Endodermal cell (in vitro differentiated cells): ENCODE measurements around the gene ZNF793. TPM values are rescaled to one million over a fixed set of nuclear protein-coding genes. Genes with fewer than 3 reads are reported as not detected.

Source experiments
- DNase-seq: peaks from one replicate; pipeline ENCODE4 v3.0.0-alpha.2; 2017
- H3K27ac ChIP-seq: 2 replicates; pipeline ENCODE4 v1.5.1; 2013; ENCODE audit warnings: mild to moderate bottlenecking, low read depth, low read length, moderate library complexity
- H3K27me3 ChIP-seq: 2 replicates; pipeline ENCODE4 v1.6.1; 2013; ENCODE audit warnings: mild to moderate bottlenecking, low read length, moderate library complexity; ENCODE audit not compliant: insufficient read depth, control insufficient read depth, poor library complexity, severe bottlenecking
- H3K36me3 ChIP-seq: 2 replicates; pipeline ENCODE4 v1.7.0; 2013; ENCODE audit warnings: mild to moderate bottlenecking, low read length, moderate library complexity; ENCODE audit not compliant: control insufficient read depth, insufficient read depth
- H3K4me1 ChIP-seq: one replicate; pipeline ENCODE4 v1.7.0; 2013; ENCODE audit warnings: low read length; ENCODE audit not compliant: control insufficient read depth, insufficient read depth
- H3K4me3 ChIP-seq: 2 replicates; pipeline ENCODE4 v1.5.1; 2013; ENCODE audit warnings: mild to moderate bottlenecking, low read length, moderate library complexity
- H3K9ac ChIP-seq: 2 replicates; pipeline ENCODE4 v1.6.1; 2013; ENCODE audit warnings: mild to moderate bottlenecking, low read length, moderate library complexity; ENCODE audit not compliant: poor library complexity, severe bottlenecking; ENCODE audit errors: extremely low read depth
- H3K9me3 ChIP-seq: 2 replicates; pipeline ENCODE4 v1.6.1; 2013; ENCODE audit warnings: mild to moderate bottlenecking, low read length, moderate library complexity; ENCODE audit not compliant: control insufficient read depth
- H3K27ac Mint-ChIP-seq: 2 replicates; pipeline ENCODE4 v1.8.0; 2020; ENCODE audit warnings: mixed read lengths
- H3K27me3 Mint-ChIP-seq: 2 replicates; pipeline ENCODE4 v1.8.0; 2021; ENCODE audit warnings: mild to moderate bottlenecking, mixed read lengths; ENCODE audit not compliant: insufficient read depth
- H3K36me3 Mint-ChIP-seq: 2 replicates; pipeline ENCODE4 v1.8.0; 2020; ENCODE audit warnings: low read depth, mixed read lengths
- H3K4me1 Mint-ChIP-seq: 2 replicates; pipeline ENCODE4 v1.8.0; 2020; ENCODE audit warnings: mixed read lengths
- H3K4me3 Mint-ChIP-seq: 2 replicates; pipeline ENCODE4 v1.8.0; 2020; ENCODE audit warnings: mild to moderate bottlenecking, moderate library complexity, mixed read lengths
- H3K9me3 Mint-ChIP-seq: 2 replicates; pipeline ENCODE4 v1.8.0; 2020; ENCODE audit warnings: mild to moderate bottlenecking, mixed read lengths
- WGBS, 2 experiments: methylation state at CpG; one replicate each; pipeline versions ENCODE4 v1.1.5 to v1.1.7; 2013; ENCODE audit warnings: missing lambda C conversion rate in 2 of 2, mixed read lengths in 1 of 2; ENCODE audit not compliant: insufficient coverage in 1 of 2, insufficient read length in 1 of 2; 5-methylcytosine and 5-hydroxymethylcytosine counted together
- total RNA-seq, 2 donors: library from RNA; stranded (reverse); fragmentation: NEBNext Ultra II Directional in 1 of 2; extraction: Animal tissue kit (Norgen Biotek cat#: 25700) in 1 of 2; gene quantifications; 2 replicates in 1 of 2; 3 replicates in 1 of 2; pipeline ENCODE4 v1.2.1, GENCODE V29; 2021
- TF ChIP-seq, protein P1 (sequence below): fragments of 200-600 bp; sonication (generic); conservative IDR thresholded peaks from 2 replicates; pipeline ENCODE4 v1.5.0; 2021; ENCODE audit warnings: antibody characterized with exemption, mild to moderate bottlenecking

The ZNF793 gene
- total RNA-seq, 2 donors from 2014 or later, result 18.4 to 18.6 TPM

- no peaks in the 10 kb centered on the region for H3K27me3 ChIP-seq
- 83 to 91% methylated on average over 4 to 6 of the region's 7 CpGs for WGBS, 2 experiments
- Mint-ChIP-seq H3K9me3 (peaks cover 91% of the 10 kb centered on the region), H3K27me3 (no peaks in the 10 kb centered on the region), H3K27ac (no peak overlapping the region), H3K4me1 (no peaks in the 10 kb centered on the region), H3K4me3 (no peak overlapping the region), H3K36me3 (peaks cover 81% of the 10 kb centered on the region)
- no peaks in the 10 kb centered on the region for H3K4me1 ChIP-seq
- H3K4me3 ChIP-seq, result peak overlapping the region; percentile 61
- no peak overlapping the region for H3K27ac ChIP-seq
- H3K9ac ChIP-seq, result no peak overlapping the region
- H3K36me3 ChIP-seq, result peaks cover 28% of the 10 kb centered on the region
- TF ChIP-seq, protein P1, sequence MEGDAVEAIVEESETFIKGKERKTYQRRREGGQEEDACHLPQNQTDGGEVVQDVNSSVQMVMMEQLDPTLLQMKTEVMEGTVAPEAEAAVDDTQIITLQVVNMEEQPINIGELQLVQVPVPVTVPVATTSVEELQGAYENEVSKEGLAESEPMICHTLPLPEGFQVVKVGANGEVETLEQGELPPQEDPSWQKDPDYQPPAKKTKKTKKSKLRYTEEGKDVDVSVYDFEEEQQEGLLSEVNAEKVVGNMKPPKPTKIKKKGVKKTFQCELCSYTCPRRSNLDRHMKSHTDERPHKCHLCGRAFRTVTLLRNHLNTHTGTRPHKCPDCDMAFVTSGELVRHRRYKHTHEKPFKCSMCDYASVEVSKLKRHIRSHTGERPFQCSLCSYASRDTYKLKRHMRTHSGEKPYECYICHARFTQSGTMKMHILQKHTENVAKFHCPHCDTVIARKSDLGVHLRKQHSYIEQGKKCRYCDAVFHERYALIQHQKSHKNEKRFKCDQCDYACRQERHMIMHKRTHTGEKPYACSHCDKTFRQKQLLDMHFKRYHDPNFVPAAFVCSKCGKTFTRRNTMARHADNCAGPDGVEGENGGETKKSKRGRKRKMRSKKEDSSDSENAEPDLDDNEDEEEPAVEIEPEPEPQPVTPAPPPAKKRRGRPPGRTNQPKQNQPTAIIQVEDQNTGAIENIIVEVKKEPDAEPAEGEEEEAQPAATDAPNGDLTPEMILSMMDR, result no peak
- no peak for DNase-seq
- H3K9me3 ChIP-seq, result peaks cover 87% of the 10 kb centered on the region
These were observed 58.1 kb downstream of the ZNF793 start for GRCh38 chr19:37564624-37565369.

- no peaks in the 10 kb centered on the region for H3K27me3 Mint-ChIP-seq
- H3K4me3 Mint-ChIP-seq, result no peak overlapping the region
- H3K4me1 Mint-ChIP-seq, result no peaks in the 10 kb centered on the region
- H3K36me3 Mint-ChIP-seq, result peaks cover 85% of the 10 kb centered on the region
- DNase-seq, result no peak
- TF ChIP-seq, protein P1, result no peak
- Histone ChIP-seq H3K9ac (no peak overlapping the region), H3K36me3 (peaks cover 28% of the 10 kb centered on the region), H3K27me3 (no peaks in the 10 kb centered on the region), H3K4me3 (peak overlapping the region; percentile 61), H3K27ac (no peak overlapping the region), H3K9me3 (peaks cover 83% of the 10 kb centered on the region), H3K4me1 (no peaks in the 10 kb centered on the region)
- H3K9me3 Mint-ChIP-seq, result peaks cover 93% of the 10 kb centered on the region
- no peak overlapping the region for H3K27ac Mint-ChIP-seq
These were observed 58.6 kb downstream of the ZNF793 start for GRCh38 chr19:37565370-37565669.

DNA sequence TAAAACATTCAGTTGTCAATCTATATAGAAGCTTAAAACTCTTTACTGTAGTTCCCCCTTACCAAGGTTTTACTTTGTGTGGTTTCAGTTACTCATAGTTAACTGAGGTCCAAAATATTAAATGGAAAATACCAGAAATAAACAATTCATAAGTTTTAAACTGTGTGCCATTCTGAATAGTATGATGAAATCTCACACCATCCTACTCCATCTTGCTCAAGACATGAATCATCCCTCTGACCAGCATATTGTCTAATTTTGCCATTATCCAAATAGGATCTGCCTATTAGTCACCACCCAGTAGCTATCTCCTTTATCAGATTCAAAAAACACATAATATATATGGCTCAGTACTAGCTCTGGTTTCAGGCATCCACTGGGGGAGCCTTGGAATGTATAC is 65.5 kb downstream of the ZNF793 start:
- Mint-ChIP-seq H3K27me3 (no peaks in the 10 kb centered on the region), H3K27ac (no peak overlapping the region), H3K9me3 (peaks cover 45% of the 10 kb centered on the region), H3K4me1 (no peaks in the 10 kb centered on the region), H3K4me3 (no peak overlapping the region), H3K36me3 (peaks cover 62% of the 10 kb centered on the region)
- Histone ChIP-seq H3K4me3 (no peak overlapping the region), H3K27me3 (no peaks in the 10 kb centered on the region), H3K36me3 (peaks cover 5% of the 10 kb centered on the region), H3K9me3 (peaks cover 15% of the 10 kb centered on the region), H3K27ac (no peak overlapping the region), H3K4me1 (no peaks in the 10 kb centered on the region), H3K9ac (no peak overlapping the region)
- TF ChIP-seq, protein P1, result no peak
- no peak for DNase-seq
